Astrocyte of the cerebellum (primary cell): ENCODE measurements around the gene CHST15.

Experiments used
- DNase-seq: peaks from one replicate; pipeline ENCODE4 v3.0.0-alpha.2; 2011; ENCODE audit warnings: low read depth
- H3K4me3 ChIP-seq: 2 replicates; pipeline ENCODE4 v1.5.1; 2011; ENCODE audit warnings: mild to moderate bottlenecking, low read depth, low read length, moderate library complexity
- in situ Hi-C: cut with HindIII; loops from 2 replicates; pipeline ENCODE4 v1.10.0; 2017; ENCODE audit warnings: low sequenced_read_pairs
- TF ChIP-seq, protein P1 (sequence below): IDR thresholded peaks from 2 replicates; pipeline ENCODE4 v1.5.1; 2012; ENCODE audit warnings: low read length, low read depth, moderate library complexity, mild to moderate bottlenecking; ENCODE audit errors: missing control alignments

The CHST15 gene

DNA sequence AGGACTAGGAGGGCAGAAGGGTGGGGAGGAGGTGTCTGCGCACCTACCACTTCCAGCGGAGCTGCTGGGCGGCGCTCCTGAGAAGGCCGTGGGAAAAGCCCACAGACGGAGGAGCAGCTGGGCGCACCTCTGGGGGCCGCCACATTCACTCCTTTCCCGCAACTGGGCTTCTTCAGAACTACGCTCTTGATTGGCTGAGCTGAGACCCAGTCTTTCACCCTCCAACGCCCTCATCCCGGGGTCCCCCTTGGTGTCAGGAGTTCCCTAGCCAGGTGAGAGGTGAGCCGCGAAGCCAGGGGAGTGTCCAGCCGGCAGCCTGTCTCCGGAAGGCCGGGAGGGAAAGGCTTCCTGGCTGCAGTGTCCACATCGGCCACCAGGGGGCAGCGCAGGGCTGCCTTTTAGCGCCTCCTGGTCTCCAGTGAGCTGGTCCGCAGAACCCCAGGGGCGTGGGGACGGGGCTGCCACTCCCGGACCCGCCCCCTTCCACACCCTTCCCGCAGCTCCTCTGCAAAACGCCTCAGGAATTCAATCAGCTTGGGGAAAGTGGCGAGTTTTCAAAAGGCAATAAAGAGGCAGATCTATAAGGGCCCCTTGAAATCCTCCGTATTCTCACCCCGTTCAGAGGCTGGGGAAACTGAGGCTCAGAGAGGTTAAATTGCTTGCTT, 98.8 kb downstream of the CHST15 start:
- peak overlapping the region; percentile 1 for H3K4me3 ChIP-seq
- TF ChIP-seq, protein P1, sequence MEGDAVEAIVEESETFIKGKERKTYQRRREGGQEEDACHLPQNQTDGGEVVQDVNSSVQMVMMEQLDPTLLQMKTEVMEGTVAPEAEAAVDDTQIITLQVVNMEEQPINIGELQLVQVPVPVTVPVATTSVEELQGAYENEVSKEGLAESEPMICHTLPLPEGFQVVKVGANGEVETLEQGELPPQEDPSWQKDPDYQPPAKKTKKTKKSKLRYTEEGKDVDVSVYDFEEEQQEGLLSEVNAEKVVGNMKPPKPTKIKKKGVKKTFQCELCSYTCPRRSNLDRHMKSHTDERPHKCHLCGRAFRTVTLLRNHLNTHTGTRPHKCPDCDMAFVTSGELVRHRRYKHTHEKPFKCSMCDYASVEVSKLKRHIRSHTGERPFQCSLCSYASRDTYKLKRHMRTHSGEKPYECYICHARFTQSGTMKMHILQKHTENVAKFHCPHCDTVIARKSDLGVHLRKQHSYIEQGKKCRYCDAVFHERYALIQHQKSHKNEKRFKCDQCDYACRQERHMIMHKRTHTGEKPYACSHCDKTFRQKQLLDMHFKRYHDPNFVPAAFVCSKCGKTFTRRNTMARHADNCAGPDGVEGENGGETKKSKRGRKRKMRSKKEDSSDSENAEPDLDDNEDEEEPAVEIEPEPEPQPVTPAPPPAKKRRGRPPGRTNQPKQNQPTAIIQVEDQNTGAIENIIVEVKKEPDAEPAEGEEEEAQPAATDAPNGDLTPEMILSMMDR: peak; percentile 90
- in situ Hi-C loops: no loop called here
- peak; percentile 63 for DNase-seq

GRCh38 chr10:123993534-123994416, 99.6 kb downstream of the CHST15 start:
- H3K4me3 ChIP-seq: no peak overlapping the region
- TF ChIP-seq, protein P1: no peak
- in situ Hi-C loops: no loop called here
- DNase-seq: no peak

DNA sequence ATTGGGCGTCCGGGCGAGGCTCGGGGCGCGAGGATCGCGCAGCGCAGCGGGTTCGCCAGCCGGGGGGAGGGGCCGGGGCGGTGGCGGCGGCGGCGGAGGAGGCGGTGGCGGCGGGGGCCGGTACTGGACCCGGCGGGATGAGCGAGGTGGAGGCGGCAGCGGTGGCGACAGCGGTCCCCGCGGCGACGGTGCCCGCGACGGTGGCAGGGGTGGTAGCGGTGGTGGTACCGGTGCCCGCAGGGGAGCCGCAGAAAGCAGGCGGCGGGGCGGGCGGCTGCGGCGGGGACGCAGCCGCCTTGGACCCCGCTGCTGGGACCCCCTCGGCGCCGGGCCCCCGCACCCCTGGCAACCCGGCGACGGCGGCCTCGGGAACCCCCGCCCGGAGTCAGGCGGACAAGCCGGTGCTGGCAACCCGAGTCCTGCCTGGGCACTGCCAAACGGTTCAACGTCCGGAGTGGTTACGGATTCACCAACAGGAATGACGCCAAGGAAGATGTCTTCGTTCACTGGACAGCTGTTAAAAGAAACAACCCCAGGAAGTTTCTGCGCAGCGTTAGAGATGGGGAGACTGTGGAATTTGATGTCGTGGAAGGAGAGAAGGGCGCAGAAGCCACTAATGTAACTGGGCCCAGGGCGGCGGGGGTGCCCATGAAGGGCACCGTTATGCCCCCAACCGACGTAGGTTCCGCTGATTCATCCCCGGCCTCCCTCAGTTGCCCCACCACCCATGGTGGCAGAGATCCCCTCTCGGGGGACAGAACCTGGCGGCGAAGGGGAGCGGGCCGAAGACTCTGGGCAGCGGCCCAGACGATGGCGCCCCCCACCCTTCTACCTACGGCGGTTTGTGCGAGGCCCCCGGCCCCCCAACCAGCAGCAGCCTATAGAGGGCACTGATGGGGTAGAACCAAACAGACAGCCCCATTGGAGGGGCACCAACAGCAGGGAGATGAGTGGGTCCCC, 101.5 kb downstream of the CHST15 start:
- in situ Hi-C loops: no loop called here
- TF ChIP-seq, protein P1: no peak
- no peak overlapping the region for H3K4me3 ChIP-seq
- no peak for DNase-seq

DNA sequence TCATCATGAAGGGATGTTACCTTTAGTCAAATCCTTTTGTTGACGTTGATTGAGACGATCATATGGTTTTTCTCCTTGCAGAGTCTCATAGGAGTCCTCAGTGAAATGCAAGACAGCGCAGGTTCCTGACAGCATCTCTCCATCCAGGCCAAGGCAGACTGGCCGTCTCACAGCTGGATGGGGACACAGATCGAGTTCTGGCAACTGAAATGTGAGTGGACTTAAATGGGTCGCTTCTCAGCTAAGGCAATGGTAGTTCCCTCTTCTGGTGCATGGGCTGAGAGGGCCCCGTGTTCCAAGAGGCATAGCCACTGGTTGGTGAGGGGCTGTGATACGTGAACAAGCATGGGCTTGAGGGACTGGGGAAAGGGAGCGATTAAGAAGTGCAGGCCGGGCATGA, 102.5 kb downstream of the CHST15 start:
- TF ChIP-seq, protein P1: no peak
- in situ Hi-C loops: no loop called here
- DNase-seq: no peak
- H3K4me3 ChIP-seq: no peak overlapping the region

- no peak for DNase-seq
- TF ChIP-seq, protein P1: no peak
- no peak overlapping the region for H3K4me3 ChIP-seq
- in situ Hi-C loops: loop anchor here (5.0 kb wide), 1 partner anchor 404 kb away; no protein-coding TSS in a partner anchor
These were observed 104.7 kb downstream of the CHST15 start for GRCh38 chr10:123988694-123989093.

DNA sequence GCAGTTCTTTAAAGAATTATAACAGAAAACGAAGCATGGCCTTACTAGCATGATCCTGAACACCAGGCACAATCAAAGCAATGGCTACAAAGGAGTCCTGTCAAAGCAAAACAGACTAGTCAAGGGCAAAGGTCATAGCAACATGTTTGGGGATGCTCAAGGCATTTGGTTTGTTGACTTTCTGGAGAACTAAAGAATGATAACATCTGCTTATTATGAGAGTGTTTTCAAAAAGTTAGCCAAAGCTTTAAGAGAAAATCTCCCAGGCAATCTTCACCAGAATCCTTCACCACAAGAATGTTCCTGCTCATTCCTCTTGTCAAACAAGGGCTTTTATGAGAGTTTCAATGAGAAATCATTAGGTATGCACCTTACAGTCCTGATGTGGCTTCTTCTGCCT, 106.7 kb downstream of the CHST15 start:
- no peak for DNase-seq
- in situ Hi-C loops: loop anchor here (5.0 kb wide), 1 partner anchor 406 kb away; no protein-coding TSS in a partner anchor
- TF ChIP-seq, protein P1: no peak
- H3K4me3 ChIP-seq: no peak overlapping the region
